Stomach smooth muscle (tissue), 2 donors: ENCODE results near the gene ALDH1A1.

ENCODE experiments used
- H3K27ac ChIP-seq: one replicate; pipeline ENCODE4 v1.7.0; 2013; ENCODE audit warnings: mild to moderate bottlenecking, low read length, inconsistent platforms
- H3K27me3 ChIP-seq, 2 donors: one replicate each; pipeline ENCODE4 v1.7.0; 2013; ENCODE audit warnings: low read length in 2 of 2; ENCODE audit not compliant: insufficient read depth in 2 of 2, control insufficient read depth in 1 of 2
- H3K36me3 ChIP-seq, 2 donors: one replicate each; pipeline ENCODE4 v1.7.0; 2013; ENCODE audit warnings: low read length in 2 of 2; ENCODE audit not compliant: control insufficient read depth in 2 of 2, insufficient read depth in 2 of 2
- H3K4me1 ChIP-seq: one replicate; pipeline ENCODE4 v1.7.0; 2013; ENCODE audit warnings: low read length; ENCODE audit not compliant: control insufficient read depth, insufficient read depth
- H3K4me3 ChIP-seq, 2 donors: one replicate each; pipeline ENCODE4 v1.7.0; 2013; ENCODE audit warnings: low read length in 2 of 2
- H3K9ac ChIP-seq, 2 donors: one replicate each; pipeline ENCODE4 v1.7.0; 2013; ENCODE audit warnings: low read length in 2 of 2, mild to moderate bottlenecking in 1 of 2
- H3K9me3 ChIP-seq, 2 donors: one replicate each; pipeline ENCODE4 v1.7.0; 2013; ENCODE audit warnings: low read length in 2 of 2; ENCODE audit not compliant: control insufficient read depth in 2 of 2
- donor health status: healthy.
- donor health status: Pancreatic carcinoma.

Gene ALDH1A1

GRCh38 chr9:72855321-72855720, 97.5 kb downstream of the ALDH1A1 start:
- Histone ChIP-seq H3K9ac (no peak overlapping the region), H3K36me3 (no peaks in the 10 kb centered on the region), H3K27me3 (no peaks in the 10 kb centered on the region), H3K27ac (no peak overlapping the region), H3K9me3 (no peaks in the 10 kb centered on the region), H3K4me1 (peaks cover 2% of the 10 kb centered on the region), H3K4me3 (no peak overlapping the region)
